Measurements from ENCODE around the gene TAOK3. TPM values are rescaled to one million over a fixed set of nuclear protein-coding genes. Genes with fewer than 3 reads are reported as not detected.

TAOK3 gene
- total RNA-seq, 1 experiment from 2014 or later: 17.7 TPM

DNA sequence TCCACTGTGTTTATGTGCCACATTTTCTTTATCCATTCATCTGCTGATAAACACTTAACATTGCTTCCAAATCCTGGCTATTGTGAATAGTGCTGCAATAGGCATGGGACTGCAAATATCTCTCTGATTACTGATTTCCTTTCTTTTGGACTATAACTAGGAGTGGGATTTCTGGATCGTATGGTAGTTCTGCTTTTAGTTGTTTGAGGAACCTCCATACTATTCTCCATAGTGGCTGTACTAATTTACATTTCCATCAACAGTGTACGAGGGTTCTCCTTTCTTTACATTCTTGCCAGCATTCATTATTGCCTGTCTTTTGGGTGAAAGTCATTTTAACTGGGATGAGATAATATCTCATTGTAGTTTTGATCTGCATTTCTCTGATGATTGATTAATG lies 47.6 kb downstream of the TAOK3 start:
- Mint-ChIP-seq H3K4me1 (ENCODE audit: low read depth, unreplicated experiment) (no peaks in the 10 kb centered on the region), H3K27ac (ENCODE audit: unreplicated experiment) (no peak overlapping the region), H3K9me3 (ENCODE audit: unreplicated experiment) (peaks cover under 1% of the 10 kb centered on the region), H3K4me3 (ENCODE audit: unreplicated experiment) (no peak overlapping the region), H3K27me3 (ENCODE audit: insufficient read depth, unreplicated experiment) (no peaks in the 10 kb centered on the region), H3K36me3 (ENCODE audit: insufficient read depth, unreplicated experiment) (no peaks in the 10 kb centered on the region)
- intact Hi-C loops (cut with micrococcal nuclease; ENCODE audit: unreplicated experiment): no loop called here
- ChIA-PET POLR2A (no interaction called here), CTCF (no interaction called here)
- H3K36me3 ChIP-seq (ENCODE audit: control insufficient read depth, insufficient read depth, low read length): no peaks in the 10 kb centered on the region
- TF ChIP-seq, protein P1, sequence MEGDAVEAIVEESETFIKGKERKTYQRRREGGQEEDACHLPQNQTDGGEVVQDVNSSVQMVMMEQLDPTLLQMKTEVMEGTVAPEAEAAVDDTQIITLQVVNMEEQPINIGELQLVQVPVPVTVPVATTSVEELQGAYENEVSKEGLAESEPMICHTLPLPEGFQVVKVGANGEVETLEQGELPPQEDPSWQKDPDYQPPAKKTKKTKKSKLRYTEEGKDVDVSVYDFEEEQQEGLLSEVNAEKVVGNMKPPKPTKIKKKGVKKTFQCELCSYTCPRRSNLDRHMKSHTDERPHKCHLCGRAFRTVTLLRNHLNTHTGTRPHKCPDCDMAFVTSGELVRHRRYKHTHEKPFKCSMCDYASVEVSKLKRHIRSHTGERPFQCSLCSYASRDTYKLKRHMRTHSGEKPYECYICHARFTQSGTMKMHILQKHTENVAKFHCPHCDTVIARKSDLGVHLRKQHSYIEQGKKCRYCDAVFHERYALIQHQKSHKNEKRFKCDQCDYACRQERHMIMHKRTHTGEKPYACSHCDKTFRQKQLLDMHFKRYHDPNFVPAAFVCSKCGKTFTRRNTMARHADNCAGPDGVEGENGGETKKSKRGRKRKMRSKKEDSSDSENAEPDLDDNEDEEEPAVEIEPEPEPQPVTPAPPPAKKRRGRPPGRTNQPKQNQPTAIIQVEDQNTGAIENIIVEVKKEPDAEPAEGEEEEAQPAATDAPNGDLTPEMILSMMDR (IDR thresholded peaks at IDR 0.05; ENCODE audit: insufficient read depth in 1 of 2, low read depth in 1 of 2, low read length in 1 of 2, severe bottlenecking in 1 of 2, unreplicated experiment in 1 of 2): no peak
- H3K4me1 ChIP-seq: no peaks in the 10 kb centered on the region
- no TSS peak for BruUV-seq (replicated peaks)
- no peak for DNase-seq
- no peak overlapping the region for H3K4me3 ChIP-seq (ENCODE audit: low read depth, low read length)
- H3K9me3 ChIP-seq: no peaks in the 10 kb centered on the region
- no peaks in the 10 kb centered on the region for H3K27me3 ChIP-seq (replicated peaks; ENCODE audit: control insufficient read depth, insufficient read depth, low read length)

DNA sequence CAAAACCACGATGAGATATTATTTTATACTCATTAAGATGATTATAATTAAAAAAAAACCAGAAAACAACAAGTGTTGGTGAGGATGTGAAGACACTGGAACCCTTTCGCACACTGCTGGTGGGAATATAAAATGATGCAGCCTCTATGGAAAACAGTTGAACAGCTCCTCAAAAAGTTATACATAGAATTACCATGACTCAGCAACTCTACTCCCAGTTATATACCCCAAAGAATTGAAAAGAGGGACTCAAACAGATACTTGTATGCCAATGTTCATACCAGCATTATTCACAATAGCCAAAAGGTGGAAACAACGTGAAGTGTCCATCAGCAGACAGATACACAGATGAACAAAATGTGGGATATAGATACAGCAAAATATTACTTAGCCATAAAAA lies 53.1 kb downstream of the TAOK3 start:
- H3K9me3 ChIP-seq: no peaks in the 10 kb centered on the region
- H3K27me3 Mint-ChIP-seq (ENCODE audit: insufficient read depth, unreplicated experiment): no peaks in the 10 kb centered on the region
- no peak overlapping the region for H3K27ac Mint-ChIP-seq (ENCODE audit: unreplicated experiment)
- H3K9me3 Mint-ChIP-seq (ENCODE audit: unreplicated experiment): no peaks in the 10 kb centered on the region
- H3K4me3 Mint-ChIP-seq (ENCODE audit: unreplicated experiment): no peak overlapping the region
- BruUV-seq (replicated peaks): no TSS peak
- ChIA-PET POLR2A (no interaction called here), CTCF (no interaction called here)
- no peaks in the 10 kb centered on the region for H3K27me3 ChIP-seq (replicated peaks; ENCODE audit: control insufficient read depth, insufficient read depth, low read length)
- intact Hi-C loops (cut with micrococcal nuclease; ENCODE audit: unreplicated experiment): no loop called here
- H3K36me3 ChIP-seq (ENCODE audit: control insufficient read depth, insufficient read depth, low read length): no peaks in the 10 kb centered on the region
- no peaks in the 10 kb centered on the region for H3K4me1 ChIP-seq
- no peak for DNase-seq
- TF ChIP-seq, protein P1 (IDR thresholded peaks at IDR 0.05; ENCODE audit: insufficient read depth in 1 of 2, low read depth in 1 of 2, low read length in 1 of 2, severe bottlenecking in 1 of 2, unreplicated experiment in 1 of 2): no peak
- H3K4me3 ChIP-seq (ENCODE audit: low read depth, low read length): no peak overlapping the region
- no peaks in the 10 kb centered on the region for H3K4me1 Mint-ChIP-seq (ENCODE audit: low read depth, unreplicated experiment)
- H3K36me3 Mint-ChIP-seq (ENCODE audit: insufficient read depth, unreplicated experiment): no peaks in the 10 kb centered on the region

GRCh38 chr12:118318744-118319143 lies 54.0 kb downstream of the TAOK3 start:
- no peak for DNase-seq
- ChIA-PET CTCF (no interaction called here), POLR2A (no interaction called here)
- H3K4me3 ChIP-seq (ENCODE audit: low read depth, low read length): no peak overlapping the region
- intact Hi-C loops (cut with micrococcal nuclease; ENCODE audit: unreplicated experiment): no loop called here
- no peaks in the 10 kb centered on the region for H3K36me3 ChIP-seq (ENCODE audit: control insufficient read depth, insufficient read depth, low read length)
- no peaks in the 10 kb centered on the region for H3K9me3 ChIP-seq
- TF ChIP-seq, protein P1 (IDR thresholded peaks at IDR 0.05; ENCODE audit: insufficient read depth in 1 of 2, low read depth in 1 of 2, low read length in 1 of 2, severe bottlenecking in 1 of 2, unreplicated experiment in 1 of 2): no peak
- H3K4me3 Mint-ChIP-seq (ENCODE audit: unreplicated experiment): no peak overlapping the region
- no peaks in the 10 kb centered on the region for H3K9me3 Mint-ChIP-seq (ENCODE audit: unreplicated experiment)
- no peaks in the 10 kb centered on the region for H3K27me3 ChIP-seq (replicated peaks; ENCODE audit: control insufficient read depth, insufficient read depth, low read length)
- H3K4me1 Mint-ChIP-seq (ENCODE audit: low read depth, unreplicated experiment): no peaks in the 10 kb centered on the region
- no peak overlapping the region for H3K27ac Mint-ChIP-seq (ENCODE audit: unreplicated experiment)
- BruUV-seq (replicated peaks): no TSS peak
- H3K4me1 ChIP-seq: no peaks in the 10 kb centered on the region
- H3K27me3 Mint-ChIP-seq (ENCODE audit: insufficient read depth, unreplicated experiment): no peaks in the 10 kb centered on the region
- no peaks in the 10 kb centered on the region for H3K36me3 Mint-ChIP-seq (ENCODE audit: insufficient read depth, unreplicated experiment)
